Stimulated activated CD4-positive, alpha-beta T cell treated with anti-CD3 and anti-CD28 coated beads, Interleukin-4, amount 100 ng/mL, for 1 hour (primary cell): ENCODE measurements around the gene SH2D4B.

Experiments used
- DNase-seq: peaks from one replicate; pipeline ENCODE4 v3.0.0-alpha.2; 2020

Gene SH2D4B

GRCh38 chr10:80598084-80598798 is 60.5 kb downstream of the SH2D4B start:
- no peak for DNase-seq

- DNase-seq: no peak
Measured at GRCh38 chr10:80598951-80599350, 61.2 kb downstream of the SH2D4B start.

GRCh38 chr10:80599424-80599847 is 61.7 kb downstream of the SH2D4B start:
- peak; percentile 25 for DNase-seq

GRCh38 chr10:80600256-80600655 is 62.6 kb downstream of the SH2D4B start:
- DNase-seq: no peak

- DNase-seq: no peak
Measured at GRCh38 chr10:80602881-80603280, 65.2 kb downstream of the SH2D4B start.

GRCh38 chr10:80603516-80603915 is 65.8 kb downstream of the SH2D4B start:
- no peak for DNase-seq

- DNase-seq: no peak
Measured at GRCh38 chr10:80608706-80609105, 71.0 kb downstream of the SH2D4B start.

GRCh38 chr10:80609331-80609730 is 71.6 kb downstream of the SH2D4B start:
- no peak for DNase-seq

- DNase-seq: no peak
Measured at GRCh38 chr10:80611481-80612185, 73.9 kb downstream of the SH2D4B start.

GRCh38 chr10:80612261-80612660 is 74.6 kb downstream of the SH2D4B start:
- no peak for DNase-seq

- DNase-seq: no peak
Measured at GRCh38 chr10:80613466-80614170, 75.9 kb downstream of the SH2D4B start.

GRCh38 chr10:80614576-80615416 is 77.1 kb downstream of the SH2D4B start:
- no peak for DNase-seq

GRCh38 chr10:80617807-80618206 is 80.1 kb downstream of the SH2D4B start:
- no peak for DNase-seq

- DNase-seq: no peak
Measured at GRCh38 chr10:80619036-80619435, 81.3 kb downstream of the SH2D4B start.

GRCh38 chr10:80622153-80622552 is 84.5 kb downstream of the SH2D4B start:
- no peak for DNase-seq

GRCh38 chr10:80630324-80630723 is 92.6 kb downstream of the SH2D4B start:
- no peak for DNase-seq

- no peak for DNase-seq
Measured at GRCh38 chr10:80632742-80633141, 95.0 kb downstream of the SH2D4B start.

GRCh38 chr10:80633383-80633860 is 95.7 kb downstream of the SH2D4B start:
- no peak for DNase-seq

GRCh38 chr10:80633910-80634309 is 96.2 kb downstream of the SH2D4B start:
- no peak for DNase-seq

GRCh38 chr10:80642661-80643060 is 105.0 kb downstream of the SH2D4B start:
- no peak for DNase-seq

GRCh38 chr10:80646366-80646765 is 108.7 kb downstream of the SH2D4B start:
- no peak for DNase-seq

- no peak for DNase-seq
Measured at GRCh38 chr10:80647173-80647833, 109.6 kb downstream of the SH2D4B start.
